Measurements from ENCODE around the gene COG6.

COG6 gene

DNA sequence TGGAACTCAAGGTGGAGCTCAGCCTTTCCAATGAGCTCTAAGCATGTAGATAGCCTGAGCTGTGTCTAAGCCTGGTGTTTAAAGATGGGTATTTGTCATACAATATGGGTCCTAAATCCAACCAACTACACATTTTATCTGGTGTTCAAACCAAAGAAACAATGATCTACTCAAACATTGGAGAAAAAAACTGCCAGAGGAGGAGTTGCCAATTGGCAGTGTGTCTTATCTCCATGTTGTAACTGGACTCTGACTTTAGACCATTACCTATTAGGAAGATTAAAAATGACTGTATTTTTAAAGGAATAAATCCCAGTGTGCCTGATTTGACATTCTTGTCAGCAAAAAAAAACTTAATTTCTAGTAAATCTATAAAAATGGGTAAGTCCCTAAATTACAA, 96.3 kb downstream of the COG6 start:
- TF ChIP-seq, protein P1, sequence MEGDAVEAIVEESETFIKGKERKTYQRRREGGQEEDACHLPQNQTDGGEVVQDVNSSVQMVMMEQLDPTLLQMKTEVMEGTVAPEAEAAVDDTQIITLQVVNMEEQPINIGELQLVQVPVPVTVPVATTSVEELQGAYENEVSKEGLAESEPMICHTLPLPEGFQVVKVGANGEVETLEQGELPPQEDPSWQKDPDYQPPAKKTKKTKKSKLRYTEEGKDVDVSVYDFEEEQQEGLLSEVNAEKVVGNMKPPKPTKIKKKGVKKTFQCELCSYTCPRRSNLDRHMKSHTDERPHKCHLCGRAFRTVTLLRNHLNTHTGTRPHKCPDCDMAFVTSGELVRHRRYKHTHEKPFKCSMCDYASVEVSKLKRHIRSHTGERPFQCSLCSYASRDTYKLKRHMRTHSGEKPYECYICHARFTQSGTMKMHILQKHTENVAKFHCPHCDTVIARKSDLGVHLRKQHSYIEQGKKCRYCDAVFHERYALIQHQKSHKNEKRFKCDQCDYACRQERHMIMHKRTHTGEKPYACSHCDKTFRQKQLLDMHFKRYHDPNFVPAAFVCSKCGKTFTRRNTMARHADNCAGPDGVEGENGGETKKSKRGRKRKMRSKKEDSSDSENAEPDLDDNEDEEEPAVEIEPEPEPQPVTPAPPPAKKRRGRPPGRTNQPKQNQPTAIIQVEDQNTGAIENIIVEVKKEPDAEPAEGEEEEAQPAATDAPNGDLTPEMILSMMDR (conservative IDR thresholded peaks at IDR 0.05; ENCODE audit: low read depth) = no peak
- no peak for DNase-seq (ENCODE audit: low spot score)
- H3K27ac ChIP-seq = no peak overlapping the region
- ChIA-PET POLR2A (ENCODE audit: low non-redundant PET) (no interaction called here), CTCF (no interaction called here)

DNA sequence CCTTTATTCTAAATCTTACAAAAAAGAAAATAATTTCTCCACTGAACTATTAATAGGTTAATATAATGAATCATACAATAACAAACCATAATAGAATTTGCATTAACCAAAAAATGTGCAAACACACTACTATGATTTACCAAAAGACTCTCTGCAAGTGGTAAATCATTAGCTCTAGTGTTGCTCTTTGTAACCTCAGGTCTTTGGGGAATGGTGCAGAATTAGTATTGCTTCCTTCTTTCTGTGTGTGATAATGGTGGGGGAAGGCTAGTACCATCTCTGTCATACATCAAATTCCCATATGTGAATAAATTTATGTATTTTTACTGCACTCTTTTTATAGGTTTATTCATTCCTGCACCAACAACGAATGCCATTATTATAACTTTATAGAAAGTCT, 105.1 kb downstream of the COG6 start:
- TF ChIP-seq, protein P1 (conservative IDR thresholded peaks at IDR 0.05; ENCODE audit: low read depth) = no peak
- no peak for DNase-seq (ENCODE audit: low spot score)
- POLR2A ChIA-PET (ENCODE audit: low non-redundant PET) = no interaction called here
- H3K27ac ChIP-seq = no peak overlapping the region
- CTCF ChIA-PET = no interaction called here

DNA sequence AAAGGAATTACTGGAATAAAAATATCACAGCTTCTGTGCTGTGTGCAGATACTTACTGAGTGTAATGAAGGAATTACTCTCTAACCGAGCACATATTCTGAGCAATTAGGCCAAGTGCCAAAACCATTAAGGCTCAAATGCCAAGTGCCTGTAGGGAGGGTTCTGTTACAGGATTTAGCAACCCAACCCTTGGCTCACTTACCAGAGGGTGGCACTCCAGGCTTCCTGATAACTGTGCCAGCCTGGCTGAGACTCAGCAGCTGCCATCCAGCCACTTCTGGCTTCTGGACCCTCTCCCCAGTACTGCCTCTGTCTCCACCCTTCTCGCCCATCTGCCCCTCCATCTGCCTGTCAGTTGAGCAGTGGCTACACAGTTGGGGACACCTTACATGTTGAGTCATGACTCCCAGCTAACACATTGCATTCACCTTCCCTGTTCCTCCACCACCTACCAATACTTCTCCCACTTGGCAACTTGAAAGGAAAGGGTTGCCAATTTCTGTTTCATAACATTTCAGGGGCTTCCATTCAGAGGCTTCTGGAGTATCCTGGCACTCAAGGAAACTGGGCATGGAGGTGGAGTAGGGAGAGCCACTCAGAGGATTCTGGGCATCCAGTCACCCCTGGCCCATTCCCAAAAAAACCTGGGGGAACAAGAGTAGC, 110.5 kb downstream of the COG6 start:
- H3K27ac ChIP-seq = peak overlapping the region; percentile 71
- TF ChIP-seq, protein P1 (conservative IDR thresholded peaks at IDR 0.05; ENCODE audit: low read depth) = peak; percentile 62
- POLR2A ChIA-PET (ENCODE audit: low non-redundant PET) = no interaction called here
- peak; percentile 17 for DNase-seq (ENCODE audit: low spot score)
- CTCF ChIA-PET = interaction anchor here (0.6 kb wide), 1 partner anchor 43 kb away, joined by 3 read pairs; no protein-coding TSS in a partner anchor

DNA sequence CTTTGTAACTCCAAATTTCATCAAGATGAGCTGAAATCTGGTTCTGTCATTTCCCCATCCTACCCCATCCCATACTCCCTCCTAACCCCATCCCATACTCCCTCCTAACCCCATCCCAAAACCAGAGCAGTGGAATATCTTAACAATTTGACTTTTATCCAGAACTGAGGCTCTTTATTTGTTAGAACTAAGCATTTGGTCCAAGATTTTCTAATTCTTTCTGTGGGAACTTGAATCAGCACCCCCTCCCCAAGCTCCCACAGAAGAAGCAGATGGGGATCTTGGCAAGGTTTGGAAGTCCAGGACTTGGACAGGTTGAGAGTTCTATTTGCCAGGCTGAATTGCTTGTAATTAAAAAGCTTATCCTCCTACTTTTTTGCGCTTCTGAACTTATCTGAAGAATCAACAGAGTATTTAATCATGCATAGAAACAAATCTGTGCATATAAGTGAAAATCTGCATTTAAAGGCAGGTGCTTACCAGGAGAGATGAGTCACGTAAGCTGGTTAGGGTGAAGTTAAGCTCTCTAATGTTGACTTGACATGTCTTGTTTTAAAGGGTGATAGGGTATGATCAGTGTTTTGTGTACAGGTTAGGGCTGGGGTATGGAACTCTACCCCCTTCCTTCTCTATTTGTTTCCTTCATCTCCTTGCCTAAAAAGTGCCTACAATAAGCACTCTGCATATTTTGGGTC, 111.1 kb downstream of the COG6 start:
- H3K27ac ChIP-seq = peak overlapping the region; percentile 71
- DNase-seq (ENCODE audit: low spot score) = no peak
- POLR2A ChIA-PET (ENCODE audit: low non-redundant PET) = no interaction called here
- TF ChIP-seq, protein P1 (conservative IDR thresholded peaks at IDR 0.05; ENCODE audit: low read depth) = no peak
- CTCF ChIA-PET = interaction anchor here (0.6 kb wide), 2 partner anchors 42 to 713 kb away, joined by 3 read pairs; no protein-coding TSS in a partner anchor

DNA sequence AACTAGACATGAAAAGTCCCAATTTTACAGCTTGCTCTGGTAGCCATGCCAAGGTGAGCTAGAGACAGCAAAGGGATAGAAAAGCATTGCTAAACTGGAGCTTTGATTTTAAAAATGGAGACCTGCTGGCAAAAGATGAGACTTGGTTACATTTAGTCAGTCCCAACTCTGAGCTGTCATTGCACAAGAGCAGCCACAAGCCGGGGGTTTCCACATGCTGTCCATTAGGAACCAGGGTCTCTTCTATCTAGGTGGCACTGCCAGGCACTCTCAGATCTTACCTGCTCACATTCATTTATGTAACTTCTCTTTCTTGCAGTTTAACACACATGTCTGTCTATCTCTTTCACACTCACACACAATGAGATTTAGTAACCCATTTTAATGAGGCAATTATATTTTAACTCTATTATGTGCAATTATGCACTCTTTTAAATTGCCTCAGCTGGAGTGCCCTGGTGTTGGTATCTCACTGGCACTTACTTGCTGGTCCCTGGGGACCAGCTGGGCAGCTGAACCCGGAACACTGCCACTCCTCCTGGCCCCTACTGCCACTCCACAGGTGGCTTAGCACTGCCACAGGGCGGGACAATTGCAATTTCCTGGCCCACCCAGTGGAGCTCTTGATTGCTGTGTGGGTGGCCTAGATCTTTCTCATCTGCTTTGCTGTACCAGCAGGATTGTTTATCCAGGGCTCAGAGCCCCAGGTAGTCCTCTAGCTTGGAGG, 112.5 kb downstream of the COG6 start:
- H3K27ac ChIP-seq = no peak overlapping the region
- ChIA-PET CTCF (interaction anchor here (0.7 kb wide), 1 partner anchor 174 kb away, joined by 3 read pairs; no protein-coding TSS in a partner anchor), POLR2A (ENCODE audit: low non-redundant PET) (no interaction called here)
- TF ChIP-seq, protein P1 (conservative IDR thresholded peaks at IDR 0.05; ENCODE audit: low read depth) = no peak
- DNase-seq (ENCODE audit: low spot score) = no peak

DNA sequence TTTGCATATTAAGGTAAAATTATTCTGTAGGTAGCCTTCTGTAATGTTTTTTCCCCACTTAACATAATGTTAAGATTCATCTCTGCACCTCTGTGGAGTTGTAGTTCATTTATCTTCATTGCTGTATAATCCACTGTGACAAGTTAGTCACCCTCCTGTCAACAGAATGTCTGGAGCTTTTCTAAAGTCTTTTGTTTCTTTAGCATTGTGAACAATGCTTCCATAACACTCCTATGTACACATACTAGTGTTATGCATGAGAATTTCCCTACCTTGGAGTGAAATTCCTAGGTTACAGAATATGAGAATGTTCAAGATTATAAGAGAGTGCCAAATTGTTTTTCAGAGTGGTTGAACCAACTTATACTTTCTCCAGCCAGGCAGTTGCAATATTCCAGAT, 113.5 kb downstream of the COG6 start:
- no peak overlapping the region for H3K27ac ChIP-seq
- POLR2A ChIA-PET (ENCODE audit: low non-redundant PET) = no interaction called here
- DNase-seq (ENCODE audit: low spot score) = no peak
- CTCF ChIA-PET = no interaction called here
- TF ChIP-seq, protein P1 (conservative IDR thresholded peaks at IDR 0.05; ENCODE audit: low read depth) = no peak
